Retinal pigment epithelial cell (primary cell): ENCODE data around the gene KCNH4.

Experiments used
- DNase-seq: peaks from one replicate; pipeline ENCODE4 v3.0.0-alpha.2; 2010; ENCODE audit warnings: low read depth
- H3K4me3 ChIP-seq: 2 replicates; pipeline ENCODE4 v1.5.1; 2011; ENCODE audit warnings: mild to moderate bottlenecking, low read length, control low read depth, moderate library complexity
- TF ChIP-seq, protein P1 (sequence below): conservative IDR thresholded peaks from 2 replicates; pipeline ENCODE4 v1.5.1; 2011; ENCODE audit warnings: low read depth, low read length, control low read depth, inconsistent platforms

KCNH4 gene

DNA sequence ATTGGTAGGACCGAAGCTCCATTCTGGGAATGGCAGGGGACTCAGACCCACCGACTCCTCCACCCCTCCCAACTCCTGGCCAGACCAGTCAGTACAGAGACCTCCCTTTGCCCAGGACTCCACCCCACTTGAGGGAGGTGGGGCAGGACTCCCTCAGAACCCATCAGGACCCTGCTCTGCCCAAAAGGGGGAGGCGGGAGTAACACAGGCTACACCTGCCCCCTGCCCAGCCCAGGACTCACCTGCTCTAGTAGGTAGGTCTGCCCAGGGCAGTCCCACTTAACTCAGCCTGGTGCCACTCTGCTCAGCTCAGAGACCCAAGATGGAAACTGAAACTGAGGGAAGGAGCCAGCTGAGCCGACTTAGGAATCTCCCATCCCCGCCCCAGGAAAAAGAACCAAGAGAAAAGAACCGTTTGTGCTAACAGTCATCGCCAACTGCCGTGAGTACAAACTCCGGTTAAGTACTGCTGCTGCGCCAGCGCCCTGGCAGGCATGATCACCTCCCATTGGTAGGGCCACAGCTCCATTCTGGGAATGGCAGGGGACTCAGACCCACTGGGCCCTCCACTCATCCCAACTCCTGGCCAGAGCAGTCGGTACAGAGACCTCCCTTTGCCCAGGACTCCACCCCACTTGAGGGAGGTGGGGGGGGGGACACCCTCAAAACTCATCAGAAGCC is 68.9 kb downstream of the KCNH4 start:
- DNase-seq = no peak
- TF ChIP-seq, protein P1, sequence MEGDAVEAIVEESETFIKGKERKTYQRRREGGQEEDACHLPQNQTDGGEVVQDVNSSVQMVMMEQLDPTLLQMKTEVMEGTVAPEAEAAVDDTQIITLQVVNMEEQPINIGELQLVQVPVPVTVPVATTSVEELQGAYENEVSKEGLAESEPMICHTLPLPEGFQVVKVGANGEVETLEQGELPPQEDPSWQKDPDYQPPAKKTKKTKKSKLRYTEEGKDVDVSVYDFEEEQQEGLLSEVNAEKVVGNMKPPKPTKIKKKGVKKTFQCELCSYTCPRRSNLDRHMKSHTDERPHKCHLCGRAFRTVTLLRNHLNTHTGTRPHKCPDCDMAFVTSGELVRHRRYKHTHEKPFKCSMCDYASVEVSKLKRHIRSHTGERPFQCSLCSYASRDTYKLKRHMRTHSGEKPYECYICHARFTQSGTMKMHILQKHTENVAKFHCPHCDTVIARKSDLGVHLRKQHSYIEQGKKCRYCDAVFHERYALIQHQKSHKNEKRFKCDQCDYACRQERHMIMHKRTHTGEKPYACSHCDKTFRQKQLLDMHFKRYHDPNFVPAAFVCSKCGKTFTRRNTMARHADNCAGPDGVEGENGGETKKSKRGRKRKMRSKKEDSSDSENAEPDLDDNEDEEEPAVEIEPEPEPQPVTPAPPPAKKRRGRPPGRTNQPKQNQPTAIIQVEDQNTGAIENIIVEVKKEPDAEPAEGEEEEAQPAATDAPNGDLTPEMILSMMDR = no peak
- peak overlapping the region; percentile 30 for H3K4me3 ChIP-seq

DNA sequence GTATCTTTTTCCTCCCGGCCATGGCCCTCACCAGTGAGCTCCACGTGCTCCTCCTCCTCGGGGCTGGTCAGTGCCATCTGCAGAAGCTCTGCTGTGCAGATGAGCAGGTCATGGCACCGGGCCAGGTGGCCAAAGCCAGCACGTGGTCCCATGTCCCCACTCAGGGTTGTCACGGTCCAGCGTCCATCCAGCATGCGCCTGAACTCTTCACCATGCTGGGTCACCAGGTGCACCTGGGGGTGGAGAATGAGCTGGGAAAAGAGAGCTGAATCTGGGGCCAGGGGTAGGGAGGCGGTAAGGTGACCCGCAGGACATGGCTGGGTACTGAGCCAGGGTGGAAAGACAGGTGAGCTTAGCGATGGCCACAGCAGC is 69.7 kb downstream of the KCNH4 start:
- DNase-seq = no peak
- no peak overlapping the region for H3K4me3 ChIP-seq
- TF ChIP-seq, protein P1 = no peak

DNA sequence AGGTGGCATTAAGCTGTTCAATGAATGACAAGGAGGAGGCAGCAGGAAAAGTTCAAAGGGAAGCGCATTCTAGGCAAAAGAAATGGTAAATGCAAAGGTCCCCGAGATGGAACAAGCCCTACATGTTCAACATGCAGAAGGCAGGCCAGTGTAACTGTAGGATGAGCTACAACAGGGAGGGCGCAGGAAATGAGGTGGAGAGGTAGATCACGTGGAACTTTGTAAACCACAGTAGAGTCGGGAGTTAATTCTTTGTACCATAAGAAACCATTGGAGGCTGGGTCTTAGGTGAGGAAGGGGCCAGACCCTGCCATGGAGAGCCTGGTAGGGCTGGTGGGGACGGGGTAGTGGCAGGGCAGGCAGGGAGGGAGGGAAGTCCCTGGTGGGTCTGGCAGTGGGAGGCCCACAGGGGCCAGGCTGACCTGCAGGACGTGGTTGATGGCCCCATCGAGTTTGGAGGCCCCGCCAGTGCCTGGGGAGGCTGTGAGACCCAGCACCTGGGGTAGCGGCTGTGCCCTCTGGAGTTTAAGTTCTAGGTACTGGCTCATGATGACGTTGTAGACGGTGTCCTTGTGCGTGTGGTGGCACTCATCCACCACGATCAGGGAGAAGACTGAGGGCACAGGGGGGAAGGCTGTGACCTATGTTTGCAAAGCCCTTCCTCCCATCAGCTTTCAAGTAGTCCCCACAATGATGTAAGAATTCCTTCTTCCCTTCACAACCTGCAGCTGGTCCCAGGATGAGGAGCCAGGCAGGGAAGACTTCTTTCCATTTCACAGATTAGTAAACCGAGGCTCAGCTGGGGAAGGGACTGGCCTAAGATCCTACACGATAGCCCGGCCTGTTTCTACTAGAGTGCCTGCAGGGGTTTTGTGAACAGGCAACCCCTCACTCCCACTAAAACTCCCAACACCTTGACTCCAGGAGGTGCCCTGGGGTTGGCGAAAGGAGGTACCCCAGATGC is 70.4 kb downstream of the KCNH4 start:
- DNase-seq = no peak
- TF ChIP-seq, protein P1 = no peak
- no peak overlapping the region for H3K4me3 ChIP-seq

DNA sequence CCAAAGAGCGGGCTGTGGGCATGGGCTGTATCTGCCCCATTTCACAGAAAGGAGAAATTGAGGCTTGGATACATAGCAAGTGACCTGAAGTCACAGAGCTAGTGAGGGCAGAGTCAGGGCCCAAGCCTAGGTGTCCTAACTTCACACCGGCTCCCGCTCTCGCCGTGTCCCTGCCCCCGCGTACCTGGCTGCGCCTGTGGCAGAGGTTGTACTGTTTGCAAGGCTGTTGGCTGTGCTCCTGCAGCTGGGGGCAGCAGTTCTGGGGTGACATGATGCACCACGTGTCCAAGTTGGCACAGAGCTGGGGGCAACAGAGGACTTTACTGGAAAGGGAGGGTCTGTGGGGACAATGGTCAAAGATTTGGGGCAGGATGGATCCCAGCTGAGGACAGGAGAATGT is 71.9 kb downstream of the KCNH4 start:
- no peak overlapping the region for H3K4me3 ChIP-seq
- TF ChIP-seq, protein P1 = no peak
- no peak for DNase-seq

DNA sequence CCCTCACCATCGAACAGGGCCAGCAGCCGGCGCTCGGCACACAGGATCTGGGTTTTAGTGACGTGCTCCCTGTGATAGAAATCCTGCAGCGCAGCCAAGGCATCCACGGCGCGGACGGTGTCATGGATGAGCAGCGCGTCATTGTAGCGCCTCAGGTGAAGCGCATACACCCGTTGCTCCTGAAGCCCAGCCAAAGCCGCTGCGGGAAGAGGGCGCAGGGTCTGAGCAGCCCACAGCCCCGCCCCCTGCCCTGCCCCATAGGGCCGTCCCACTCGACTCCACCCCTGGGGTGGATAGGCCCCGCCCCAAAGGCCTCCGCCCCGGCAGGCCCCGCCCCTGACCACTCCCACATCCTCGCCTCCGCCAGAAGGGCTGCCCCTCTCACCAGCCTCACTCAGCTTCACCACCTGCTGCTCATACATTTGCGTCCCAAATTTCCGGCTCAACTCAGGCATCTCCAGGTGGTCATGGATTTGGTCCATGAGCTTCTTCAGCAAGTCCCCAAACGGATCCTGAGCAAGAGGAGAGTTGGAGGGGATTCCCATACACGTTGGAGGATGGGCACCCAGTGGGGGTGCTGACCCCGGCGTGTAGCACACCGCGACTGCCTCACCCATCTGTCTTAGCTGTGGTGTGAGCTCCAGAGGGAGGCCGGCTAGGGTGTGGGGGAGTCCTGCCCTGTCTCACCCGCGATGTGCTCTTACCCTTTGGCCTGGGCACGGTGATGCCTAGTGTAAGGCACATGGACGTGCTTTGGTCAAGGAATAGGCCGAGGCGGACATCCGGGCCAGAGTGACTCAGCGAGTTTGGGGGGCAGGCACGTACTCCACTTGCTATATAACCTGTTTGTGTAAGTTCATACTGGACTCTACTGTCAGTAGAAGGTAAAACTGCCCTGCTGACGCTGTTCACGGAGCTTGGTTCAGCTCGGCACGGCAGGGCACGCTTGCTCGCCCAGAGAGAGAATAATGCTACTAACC is 73.1 kb downstream of the KCNH4 start:
- DNase-seq = no peak

DNA sequence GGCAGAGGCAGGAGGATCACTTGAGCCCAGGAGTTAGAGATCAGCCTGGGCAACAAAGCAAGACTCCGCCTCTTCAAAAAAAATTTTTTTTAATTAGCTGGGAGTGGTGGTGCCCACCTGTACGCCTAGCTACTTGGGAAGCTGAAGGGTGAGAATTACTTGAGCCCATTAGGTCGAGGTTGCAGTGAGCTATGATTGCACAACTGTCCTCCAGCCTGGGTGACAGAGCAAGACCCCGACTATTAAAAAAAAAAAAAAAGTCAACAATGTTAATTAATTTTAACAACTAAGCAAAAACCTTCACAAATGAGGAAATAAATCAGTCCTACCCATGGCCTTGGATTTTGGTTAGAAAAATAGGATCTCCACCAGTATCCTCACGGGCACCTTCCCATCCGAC is 73.8 kb downstream of the KCNH4 start:
- TF ChIP-seq, protein P1 = no peak
- no peak for DNase-seq
- H3K4me3 ChIP-seq = peak overlapping the region; percentile 45

More for the DNA sequence above, 73.1 kb downstream of the KCNH4 start:
- TF ChIP-seq, protein P1 = no peak
- H3K4me3 ChIP-seq = peak overlapping the region; percentile 45
